MM.1S (cell line): Measurements from ENCODE around the gene MTNR1B.

ENCODE experiments used
- CTCF ChIP-seq: fragments of 300-600 bp; sonication (generic); IDR thresholded peaks from 2 replicates; pipeline ENCODE4 v1.5.1; 2016; ENCODE audit warnings: antibody characterized with exemption, low read length, mixed read lengths
- EZH2 ChIP-seq: fragments of 300-600 bp; sonication (generic); optimal IDR thresholded peaks from 2 replicates; pipeline ENCODE3; 2017; ENCODE audit warnings: low read depth, mild to moderate bottlenecking, antibody characterized with exemption, low read length, mixed read lengths
- EZH2phosphoT487 ChIP-seq: fragments of 300-600 bp; sonication (generic); IDR thresholded peaks from 2 replicates; pipeline ENCODE4 v1.6.1; 2018; ENCODE audit warnings: antibody characterized with exemption, low read length

GRCh38 chr11:92946707-92947106, 22.7 kb upstream of the MTNR1B start:
- no peak for TF ChIP-seq EZH2
- no peak for TF ChIP-seq CTCF
- no peak for TF ChIP-seq EZH2phosphoT487
